ENCODE data around the gene FAM124A.

FAM124A gene

DNA sequence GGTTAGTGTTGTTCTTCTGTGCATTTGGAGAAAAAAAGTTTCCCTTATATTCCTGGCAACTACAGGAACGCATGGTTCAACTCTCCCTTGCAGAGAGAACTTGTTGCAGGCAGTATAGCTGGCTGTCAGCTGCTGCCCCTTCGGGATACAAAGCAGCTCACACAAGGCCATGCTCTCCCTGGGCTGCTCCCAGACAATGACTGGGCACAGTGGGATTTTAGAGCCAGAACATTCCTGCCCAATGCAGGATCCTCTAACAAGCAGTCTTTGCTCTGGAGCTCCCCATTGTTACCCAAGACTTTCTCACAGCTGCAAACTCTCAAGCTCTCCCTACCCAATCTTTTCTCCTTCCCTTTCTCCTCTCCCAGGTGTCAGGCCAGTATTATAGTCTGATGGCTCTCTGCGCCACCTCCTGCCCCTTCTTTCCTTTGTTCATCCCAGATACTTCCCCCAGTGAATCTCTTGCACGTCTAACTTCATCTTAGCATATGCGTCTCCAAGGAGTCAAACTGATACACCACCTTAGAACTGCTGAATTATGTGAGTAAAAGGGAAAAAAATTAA, 89.8 kb downstream of the FAM124A start:
- DNase-seq: no peak

DNA sequence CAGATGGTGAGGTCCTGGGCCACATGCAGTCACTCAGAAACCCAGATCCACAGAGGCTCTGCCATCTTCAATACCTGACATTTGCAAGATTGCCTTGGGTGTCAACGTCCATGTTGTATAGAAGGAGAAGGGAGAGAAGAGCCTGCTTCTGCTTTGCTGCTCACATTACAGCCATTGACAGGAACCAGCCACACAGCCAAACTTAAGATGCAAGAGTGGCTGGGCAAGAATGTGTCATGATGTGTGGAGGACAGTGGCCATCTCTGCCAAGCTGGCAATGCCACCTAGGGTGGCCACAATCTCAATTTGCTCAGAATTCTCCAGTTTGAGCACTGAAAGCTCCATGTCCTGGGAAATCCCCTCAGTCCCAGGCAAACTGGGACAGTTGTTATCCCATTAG, 91.4 kb downstream of the FAM124A start:
- DNase-seq: no peak

DNA sequence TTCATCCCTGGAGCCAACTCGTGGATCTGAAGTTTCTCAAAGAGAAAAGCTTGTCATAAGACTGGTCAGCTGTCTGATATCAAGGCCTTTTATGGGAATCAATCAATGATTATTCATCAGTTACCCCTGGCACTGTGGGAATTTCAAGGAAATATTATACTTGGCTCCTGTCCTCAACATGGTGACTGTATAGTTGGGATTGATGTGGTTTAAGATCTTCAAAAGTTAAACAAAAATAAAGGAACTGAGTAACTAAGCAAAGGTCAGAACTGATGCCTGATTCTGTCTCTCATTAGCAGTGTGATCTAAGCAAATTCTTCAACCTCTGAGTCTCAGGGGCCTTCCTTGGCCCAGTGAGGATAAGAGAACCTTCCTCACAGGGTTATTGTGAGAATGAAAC, 95.1 kb downstream of the FAM124A start:
- DNase-seq: peak; percentile 54

DNA sequence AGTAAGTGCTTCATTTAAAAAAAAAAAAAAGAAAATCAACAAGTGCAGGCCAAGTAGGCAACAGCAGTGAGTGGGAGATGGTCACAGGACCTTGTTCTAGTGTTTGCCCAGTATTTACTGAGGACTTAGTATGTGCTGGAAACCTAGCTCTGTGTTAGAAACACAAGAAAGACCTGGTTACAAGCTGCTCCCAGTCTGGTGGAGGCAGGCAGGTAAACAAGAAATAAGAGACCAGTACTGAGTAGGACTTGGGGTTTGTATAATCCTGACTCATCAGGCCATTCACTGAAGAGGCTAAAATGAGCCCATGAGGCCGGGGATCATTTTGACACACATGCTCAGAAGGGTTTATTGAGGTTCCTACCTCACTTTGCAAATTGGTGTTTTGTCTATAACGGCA, 95.8 kb downstream of the FAM124A start:
- no peak for DNase-seq

DNA sequence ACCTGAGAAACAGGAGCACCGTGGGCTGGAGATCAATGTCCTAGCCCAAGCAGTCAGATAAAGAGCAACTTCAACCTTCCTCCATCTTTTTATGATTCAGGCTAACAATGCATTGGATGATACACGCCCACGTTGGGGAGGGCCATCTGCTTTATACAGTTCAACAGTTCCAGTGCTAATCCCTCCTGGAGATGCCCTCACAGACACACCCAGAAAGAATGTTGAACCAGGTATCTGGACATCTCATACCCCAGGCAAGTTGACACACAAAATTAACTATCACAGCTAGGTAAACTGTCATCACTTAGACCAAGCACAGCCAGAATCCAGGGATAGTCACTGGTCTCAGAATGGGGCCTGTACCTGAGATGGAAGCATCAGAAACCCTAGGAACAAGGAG, 96.7 kb downstream of the FAM124A start:
- DNase-seq: no peak

DNA sequence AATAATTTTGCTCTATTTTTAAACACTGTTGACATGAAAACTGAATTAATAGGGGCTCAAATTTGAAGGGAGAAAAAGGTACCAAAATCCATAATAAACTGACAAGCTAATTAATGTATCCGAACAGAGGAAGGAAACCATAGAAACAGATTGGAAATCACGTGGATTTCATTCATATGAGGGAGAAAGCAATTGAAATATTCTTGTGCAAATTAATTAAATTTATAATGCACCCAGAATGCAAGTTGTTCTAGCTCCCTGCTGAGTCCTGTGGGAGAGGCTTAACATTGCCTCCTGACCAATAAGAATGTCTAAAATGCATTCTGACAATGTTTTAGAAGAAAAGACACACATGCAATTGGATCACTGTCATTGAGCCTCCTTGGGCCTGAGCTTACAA, 99.6 kb downstream of the FAM124A start:
- no peak for DNase-seq

DNA sequence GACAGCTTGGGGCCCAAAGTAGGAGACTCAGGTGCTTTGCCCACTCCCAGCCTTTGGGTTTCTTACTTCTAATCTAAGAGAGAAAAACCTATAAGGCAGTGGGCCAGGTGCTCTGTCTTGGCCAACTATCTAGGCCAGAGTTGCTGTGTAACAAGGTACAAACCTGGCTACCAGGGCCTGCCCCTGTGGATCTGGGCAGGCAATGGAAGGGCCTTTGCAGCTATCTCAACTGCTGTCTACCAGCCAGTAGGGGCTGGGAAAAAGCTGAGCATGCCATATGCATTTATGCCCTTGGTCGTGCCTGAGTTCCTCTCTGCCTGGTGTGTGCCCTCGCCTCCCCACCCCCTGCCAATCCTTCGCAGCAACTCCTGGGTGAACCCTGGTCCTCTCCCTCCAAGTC, 100.6 kb downstream of the FAM124A start:
- DNase-seq: no peak

DNA sequence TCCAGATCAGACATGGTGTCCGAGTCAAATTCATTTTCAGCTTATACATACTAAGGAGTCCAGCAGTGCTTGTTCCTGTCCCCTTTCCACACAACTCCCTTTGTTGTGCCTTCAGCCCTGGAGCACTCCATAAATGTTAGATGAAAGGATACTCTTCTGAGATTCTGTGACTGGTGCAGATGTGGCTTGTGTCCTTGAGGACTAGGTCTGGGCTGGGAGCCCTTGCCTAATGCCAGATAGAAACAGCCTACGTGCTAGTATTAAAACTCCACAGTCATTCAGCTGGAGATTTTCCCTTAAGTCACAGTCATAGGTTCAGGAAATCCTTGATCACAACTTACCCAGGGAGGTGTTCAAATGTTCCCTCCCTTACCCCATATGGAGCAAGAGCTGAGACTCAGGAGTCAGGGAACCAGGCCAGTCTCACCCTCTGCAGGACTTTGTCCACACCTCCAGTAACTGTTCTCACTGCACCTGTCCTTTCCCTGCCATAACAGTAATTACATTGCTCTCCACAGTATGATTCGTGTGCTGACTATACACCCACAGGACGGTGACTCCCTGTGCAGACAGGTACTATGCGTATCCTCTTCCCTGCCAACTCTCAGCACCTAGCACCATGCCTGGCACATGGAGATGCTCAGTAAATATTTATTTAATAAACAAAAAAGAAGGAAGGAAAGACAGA, 101.8 kb downstream of the FAM124A start:
- no peak for DNase-seq

DNA sequence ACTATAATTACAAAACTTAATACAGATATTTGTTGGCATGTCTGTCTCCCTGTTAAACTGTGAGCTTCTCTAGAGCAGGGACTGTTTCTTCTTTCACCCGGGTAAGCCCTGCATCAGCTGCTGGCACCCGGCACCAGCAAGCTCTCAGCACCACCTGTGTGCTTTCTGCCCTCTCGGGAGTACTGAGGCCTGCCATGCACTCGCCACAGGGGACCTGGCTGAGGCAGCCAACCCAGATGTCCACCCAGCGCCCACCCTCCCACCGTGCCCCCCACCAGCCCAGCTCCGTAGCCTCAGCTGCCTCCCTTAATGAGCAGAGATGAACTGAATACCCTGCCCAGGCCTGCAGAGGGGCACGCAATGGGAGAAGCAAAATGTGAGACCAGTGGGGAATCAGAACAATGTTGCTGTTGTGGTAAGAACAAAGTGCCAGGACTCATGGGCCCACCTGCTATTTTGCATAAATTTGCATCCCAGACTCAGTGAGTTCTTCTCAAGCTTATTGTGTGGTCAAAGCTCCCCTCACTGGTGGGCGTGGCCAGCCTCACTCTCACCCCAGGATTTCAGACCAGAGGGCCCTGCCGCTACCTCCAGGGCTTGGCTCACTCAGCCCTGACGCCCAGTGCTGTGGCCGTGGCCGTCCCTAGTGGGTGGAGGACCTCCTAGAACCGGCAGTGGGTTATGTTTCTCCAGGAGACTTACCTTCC, 102.7 kb downstream of the FAM124A start:
- no peak for DNase-seq

DNA sequence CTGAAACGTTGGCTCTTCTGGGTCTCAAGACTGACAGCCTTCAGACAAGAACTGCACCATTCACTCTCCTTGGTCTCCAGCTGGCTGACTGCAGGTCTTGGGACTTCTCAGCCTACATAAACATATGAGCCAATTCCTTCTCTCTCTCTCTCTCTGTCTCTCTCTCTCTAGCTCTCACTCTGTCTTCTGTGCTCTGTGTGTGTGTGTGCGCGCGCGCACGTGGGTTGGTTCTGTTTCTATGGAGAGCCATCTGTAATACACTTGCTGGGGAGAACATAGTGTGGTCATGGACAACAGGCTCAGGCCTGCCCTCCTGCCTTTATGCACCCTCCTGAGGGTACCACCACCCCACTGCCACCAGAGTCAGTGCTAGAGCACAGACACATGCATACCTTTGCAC, 103.6 kb downstream of the FAM124A start:
- no peak for DNase-seq

DNA sequence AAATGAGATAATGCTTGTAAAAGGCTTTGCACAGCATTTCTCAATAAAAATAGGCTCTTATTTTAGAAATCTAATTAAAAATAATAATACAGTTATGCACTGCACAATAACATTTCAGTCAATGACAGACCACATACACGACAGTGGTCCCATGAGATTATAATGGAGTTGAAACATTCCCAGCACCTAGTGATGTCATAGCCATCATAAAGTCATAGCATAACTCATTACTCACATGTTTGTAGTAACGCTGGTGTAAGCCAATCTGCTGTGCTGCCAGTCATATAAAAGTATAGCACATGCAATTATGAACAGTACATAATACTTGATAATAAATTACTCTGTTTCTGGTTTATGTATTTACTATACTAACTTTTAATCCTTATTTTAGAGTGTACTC, 104.6 kb downstream of the FAM124A start:
- peak; percentile 15 for DNase-seq

DNA sequence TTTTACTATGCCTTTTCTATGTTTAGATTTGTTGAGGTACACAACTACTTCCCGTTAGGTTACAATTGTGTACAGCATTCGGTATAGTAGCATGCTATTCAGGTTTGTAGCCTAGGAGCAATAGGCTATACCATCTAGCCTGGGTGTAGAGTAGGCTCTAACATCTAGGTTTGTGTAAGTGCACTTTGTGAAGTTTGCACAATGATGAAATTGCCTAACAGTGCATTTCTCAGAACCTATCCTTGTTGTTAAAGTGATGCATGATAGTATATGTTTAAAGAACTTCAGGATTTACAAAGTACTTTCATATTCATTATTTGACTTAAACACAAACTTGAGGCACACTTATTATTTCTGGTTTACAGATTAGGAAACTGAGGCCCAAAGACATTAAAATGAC, 105.8 kb downstream of the FAM124A start:
- DNase-seq: no peak

DNA sequence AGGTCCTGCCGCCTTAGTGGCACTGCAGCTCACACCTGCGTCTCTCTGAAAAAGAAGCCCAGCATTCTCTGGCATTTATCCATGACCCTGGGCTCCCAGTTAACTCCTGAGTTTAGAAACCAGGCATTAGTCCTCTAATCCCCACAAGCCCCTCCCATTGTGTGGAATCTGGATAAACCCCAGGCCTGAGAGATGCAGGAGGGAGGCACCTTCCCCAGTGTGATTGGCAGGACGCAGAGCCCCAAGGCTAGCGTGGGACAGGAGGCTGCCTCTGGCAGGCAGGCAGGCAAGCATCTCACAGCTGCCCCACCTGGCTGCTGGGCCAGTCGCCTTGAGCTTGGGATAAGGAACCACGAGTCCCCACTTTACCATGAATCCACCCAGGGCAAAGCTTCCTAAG, 106.3 kb downstream of the FAM124A start:
- DNase-seq: no peak

DNA sequence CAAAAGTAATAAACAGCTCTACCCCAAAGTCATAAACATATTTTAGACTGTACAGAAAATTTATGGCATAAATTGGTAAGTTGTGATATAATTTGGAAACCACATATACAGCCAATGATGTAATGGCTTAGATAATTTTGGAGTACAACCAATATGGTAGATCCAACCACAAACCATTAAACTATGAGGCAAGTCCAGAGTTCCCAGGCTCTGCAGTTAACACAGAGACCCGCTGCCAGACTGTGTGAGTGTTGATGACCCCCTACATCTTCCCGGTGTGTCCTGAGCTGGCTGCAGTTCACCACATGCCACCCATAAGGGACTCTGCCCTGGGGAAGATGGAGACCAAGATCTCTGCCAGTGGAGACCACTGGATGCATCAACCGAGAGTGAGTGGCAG, 107.4 kb downstream of the FAM124A start:
- DNase-seq: no peak

DNA sequence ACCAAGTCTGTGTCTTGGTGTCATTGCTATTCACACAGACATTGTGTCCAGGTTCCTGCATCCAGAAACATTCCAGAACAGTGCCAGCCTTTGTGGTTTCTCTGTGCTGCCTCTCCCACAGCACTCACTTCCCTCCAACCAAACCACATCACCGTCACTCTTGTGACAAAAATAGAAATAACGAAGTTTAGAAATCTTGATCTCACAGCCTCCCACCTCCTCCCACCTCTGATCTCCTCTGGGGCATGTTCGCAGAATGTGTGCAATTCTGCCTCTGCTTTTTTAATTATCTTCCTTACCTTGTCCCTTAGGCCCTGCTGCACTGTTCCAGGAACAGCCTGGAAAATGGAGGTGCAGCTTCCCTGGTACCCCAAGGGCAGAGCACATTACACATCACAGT, 108.6 kb downstream of the FAM124A start:
- peak; percentile 44 for DNase-seq

DNA sequence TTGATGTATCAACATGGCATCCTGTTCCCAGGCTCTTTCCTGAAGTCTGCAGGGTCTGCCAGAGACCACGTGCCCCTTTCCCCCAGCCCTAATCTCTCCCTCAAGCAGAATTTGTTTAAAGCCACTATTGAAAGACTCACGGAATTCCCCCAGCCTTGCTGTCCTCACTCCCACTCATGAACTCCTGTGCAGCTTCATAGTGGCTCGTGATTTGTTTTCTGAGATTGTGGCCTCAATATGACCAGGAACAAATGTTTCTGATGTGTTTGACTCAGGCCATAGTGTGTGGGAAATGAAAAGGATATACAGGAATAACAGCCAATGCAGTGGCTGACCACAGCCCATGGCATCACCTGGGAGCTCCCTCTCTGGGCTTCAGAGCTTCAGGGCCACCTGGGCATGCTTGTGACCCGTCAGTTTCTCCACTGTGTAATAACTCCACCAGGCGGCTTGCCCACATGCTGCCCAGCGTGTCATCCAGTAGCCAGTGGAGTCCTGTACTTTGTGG, 109.2 kb downstream of the FAM124A start:
- DNase-seq: no peak

DNA sequence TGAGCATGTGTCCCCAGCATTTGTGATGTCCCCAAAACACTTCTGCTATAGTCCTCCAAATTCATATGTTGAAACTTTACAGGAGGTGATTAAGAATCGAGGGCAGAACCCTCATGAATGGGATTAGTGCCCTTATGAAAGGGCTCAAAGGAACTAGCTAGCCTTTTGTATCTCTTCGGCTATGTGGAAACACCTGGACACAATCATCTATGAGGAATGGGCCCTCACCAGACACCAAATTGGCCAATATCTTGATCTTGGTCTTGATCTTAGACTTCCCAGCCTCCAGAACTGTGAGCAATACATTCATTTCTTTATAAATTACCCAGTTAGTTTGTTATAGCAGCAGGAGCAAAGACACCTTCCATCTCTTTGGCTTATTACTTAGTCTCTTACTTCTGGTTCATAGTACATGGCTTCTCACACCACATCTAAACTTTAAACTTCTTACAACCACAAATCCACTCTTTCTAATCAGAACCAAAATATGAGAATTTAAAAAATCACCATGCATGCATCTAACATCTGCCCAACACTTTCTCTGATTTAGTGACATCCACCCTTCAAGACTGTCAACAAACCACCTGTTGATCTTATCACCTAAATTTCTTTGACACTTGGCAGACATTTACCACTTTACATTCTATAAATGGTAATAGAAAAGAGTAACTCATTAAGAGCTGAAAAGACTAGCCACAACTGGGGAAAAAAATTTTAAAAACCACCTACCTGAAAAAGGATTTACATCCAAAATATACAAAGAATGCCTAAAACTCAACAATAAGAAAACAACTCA, 110.6 kb downstream of the FAM124A start:
- no peak for DNase-seq

DNA sequence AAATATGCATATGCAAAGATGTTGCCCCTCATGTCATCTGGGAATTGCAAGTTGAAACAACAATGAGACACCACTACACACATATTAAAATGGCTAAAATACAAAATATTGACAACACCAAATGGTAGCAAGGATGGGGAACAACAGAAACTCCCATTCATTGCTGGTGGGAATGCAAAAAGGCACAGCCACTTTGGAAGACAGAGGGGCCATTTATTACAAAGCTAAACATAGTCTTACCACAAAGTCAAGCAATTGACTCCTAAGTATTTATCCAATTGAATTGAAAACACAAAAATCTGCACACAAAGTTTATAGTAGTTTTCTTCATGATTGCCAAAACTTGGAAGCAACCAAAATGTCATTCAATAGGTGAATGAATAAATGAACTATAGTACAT, 111.2 kb downstream of the FAM124A start:
- DNase-seq: no peak

DNA sequence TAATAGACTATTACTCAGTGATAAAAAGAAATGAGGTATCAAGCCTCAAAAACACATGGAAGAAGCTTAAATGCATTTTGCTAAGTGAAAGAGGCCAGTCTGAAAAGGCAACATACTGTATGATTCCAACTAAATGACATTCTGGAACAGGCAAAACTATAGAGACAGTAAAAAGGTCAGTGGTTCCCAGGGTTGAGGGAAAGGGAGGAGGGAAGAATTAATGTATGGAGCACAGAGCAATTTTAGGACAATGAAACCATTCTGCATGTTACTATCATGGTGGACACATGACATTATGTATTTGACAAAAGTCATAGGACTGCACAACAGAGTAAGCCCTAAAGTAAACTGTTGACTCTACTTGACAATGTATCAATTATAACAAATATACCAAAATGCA, 111.6 kb downstream of the FAM124A start:
- no peak for DNase-seq
